CD14-positive monocyte (primary cell): ENCODE data around the gene BBOF1. TPM values are rescaled to one million over a fixed set of nuclear protein-coding genes. Genes with fewer than 3 reads are reported as not detected.
A peak's percentile ranks its signal among the peaks of the same experiment; 100 is the strongest.
"Not testable (repeated sequence)": the region's sequence is repeated elsewhere in the genome, so short reads cannot be mapped to it uniquely, and the experiment has no call there.

Experiments used
- DNase-seq, 3 donors: peaks; one replicate each; pipeline ENCODE4 v3.0.0-alpha.2; 2011 to 2022
- H2AFZ ChIP-seq: 2 replicates; pipeline ENCODE4 v1.6.0; 2012; ENCODE audit warnings: mild to moderate bottlenecking, low read depth, low read length, inconsistent platforms; ENCODE audit not compliant: insufficient read depth, poor library complexity, severe bottlenecking
- H3K27ac ChIP-seq, 2 donors: 1 replicate in 1 of 2; 2 replicates in 1 of 2; pipeline ENCODE4 v1.5.1; 2012 to 2013; ENCODE audit warnings: low read length in 2 of 2, control low read depth in 1 of 2, inconsistent platforms in 1 of 2, low read depth in 1 of 2, mild to moderate bottlenecking in 1 of 2
- H3K27me3 ChIP-seq, 2 donors: one replicate each; pipeline versions ENCODE4 v1.6.0 to v1.6.1; 2011 to 2013; ENCODE audit warnings: low read length in 2 of 2; ENCODE audit not compliant: control insufficient read depth in 2 of 2, insufficient read depth in 2 of 2
- H3K36me3 ChIP-seq, 2 donors: replicated peaks in 1 of 2; 1 replicate in 1 of 2; 2 replicates in 1 of 2; pipeline versions ENCODE4 v1.5.1 to v1.6.1; 2012 to 2013; ENCODE audit warnings: low read length in 2 of 2, control low read depth in 1 of 2, inconsistent platforms in 1 of 2, mild to moderate bottlenecking in 1 of 2; ENCODE audit not compliant: insufficient read depth in 2 of 2, control insufficient read depth in 1 of 2
- H3K4me1 ChIP-seq, 2 donors: 1 replicate in 1 of 2; 2 replicates in 1 of 2; pipeline versions ENCODE4 v1.5.1 to v1.6.1; 2012 to 2013; ENCODE audit warnings: low read length in 2 of 2, control low read depth in 1 of 2, inconsistent platforms in 1 of 2, mild to moderate bottlenecking in 1 of 2, moderate library complexity in 1 of 2; ENCODE audit not compliant: insufficient read depth in 2 of 2, control insufficient read depth in 1 of 2
- H3K4me2 ChIP-seq: replicated peaks from 2 replicates; pipeline ENCODE3; 2012; ENCODE audit warnings: low read length, moderate library complexity, mild to moderate bottlenecking; ENCODE audit not compliant: poor library complexity, severe bottlenecking; ENCODE audit errors: extremely low read depth
- H3K4me3 ChIP-seq, 3 experiments: fragments of 200-600 bp in 1 of 3; sonication (generic) in 1 of 3; replicated peaks in 1 of 3; 1 replicate in 2 of 3; 2 replicates in 1 of 3; pipeline ENCODE4 v1.5.1; 2011 to 2013; ENCODE audit warnings: low read length in 3 of 3, mild to moderate bottlenecking in 3 of 3, control low read depth in 2 of 3, low read depth in 2 of 3, inconsistent platforms in 1 of 3, moderate library complexity in 1 of 3
- H3K79me2 ChIP-seq: 2 replicates; pipeline ENCODE4 v1.6.0; 2012; ENCODE audit warnings: mild to moderate bottlenecking, control low read depth, inconsistent platforms, low read length, moderate library complexity; ENCODE audit not compliant: insufficient read depth
- H3K9ac ChIP-seq: 2 replicates; pipeline ENCODE4 v1.6.0; 2017; ENCODE audit warnings: low read length, mild to moderate bottlenecking; ENCODE audit not compliant: insufficient read depth, poor library complexity, severe bottlenecking
- H3K9me3 ChIP-seq, 2 donors: replicated peaks in 1 of 2; 1 replicate in 1 of 2; 2 replicates in 1 of 2; pipeline versions ENCODE4 v1.5.1 to v1.6.1; 2012 to 2013; ENCODE audit warnings: low read length in 2 of 2, control low read depth in 1 of 2; ENCODE audit not compliant: control insufficient read depth in 1 of 2, insufficient read depth in 1 of 2
- H4K20me1 ChIP-seq: 2 replicates; pipeline ENCODE4 v1.6.0; 2012; ENCODE audit warnings: mild to moderate bottlenecking, low read length, control low read depth, moderate library complexity; ENCODE audit not compliant: insufficient read depth
- H3K27ac Mint-ChIP-seq, 7 donors: one replicate each; pipeline ENCODE4 v1.8.0; 2020; ENCODE audit warnings: mild to moderate bottlenecking in 7 of 7, mixed read lengths in 7 of 7, moderate library complexity in 6 of 7, inconsistent platforms in 2 of 7
- H3K27me3 Mint-ChIP-seq, 3 donors: one replicate each; pipeline ENCODE4 v1.8.0; 2021 to 2022; ENCODE audit warnings: low read depth in 3 of 3, mild to moderate bottlenecking in 3 of 3, mixed read lengths in 3 of 3, moderate library complexity in 3 of 3, inconsistent platforms in 1 of 3
- H3K36me3 Mint-ChIP-seq, 2 donors: one replicate each; pipeline ENCODE4 v1.8.0; 2020; ENCODE audit warnings: mixed read lengths in 2 of 2, inconsistent platforms in 1 of 2, mild to moderate bottlenecking in 1 of 2
- H3K4me1 Mint-ChIP-seq: one replicate; pipeline ENCODE4 v1.8.0; 2020; ENCODE audit warnings: mild to moderate bottlenecking, mixed read lengths
- H3K4me3 Mint-ChIP-seq, 2 donors: one replicate each; pipeline ENCODE4 v1.8.0; 2020; ENCODE audit warnings: mild to moderate bottlenecking in 2 of 2, mixed read lengths in 2 of 2, moderate library complexity in 1 of 2
- H3K9me3 Mint-ChIP-seq, 7 donors: one replicate each; pipeline ENCODE4 v1.8.0; 2020 to 2022; ENCODE audit warnings: mixed read lengths in 7 of 7, mild to moderate bottlenecking in 6 of 7, moderate library complexity in 6 of 7, inconsistent platforms in 2 of 7
- WGBS: methylation state at CpG from one replicate; pipeline ENCODE4 v1.1.5; 2013; ENCODE audit warnings: missing lambda C conversion rate; ENCODE audit not compliant: insufficient coverage; 5-methylcytosine and 5-hydroxymethylcytosine counted together
- intact Hi-C, 2 donors: fragments of 100-400 bp; cut with micrococcal nuclease; formaldehyde crosslinking; loops; one replicate each; pipeline versions ENCODE4 v1.15.0 to v1.15.1; 2023
- polyA plus RNA-seq, 3 donors: library from polyadenylated mRNA; depleted of rRNA in 1 of 3; unstranded in 2 of 3; stranded (reverse) in 1 of 3; fragments of 300-500 nt in 2 of 3; fragments of >200 nt in 1 of 3; fragmentation: Illumina TruSeq in 2 of 3; gene quantifications; 1 replicate in 2 of 3; 2 replicates in 1 of 3; pipeline ENCODE4 v1.2.3, GENCODE V29; 2012 to 2021
- TF ChIP-seq, protein P1 (sequence below): fragments of 200-600 bp; IDR thresholded peaks from one replicate; pipeline ENCODE4 v1.8.0; 2022; ENCODE audit warnings: antibody characterized with exemption, mild to moderate bottlenecking

The BBOF1 gene
- polyA plus RNA-seq, 3 donors = 0.01 to 0.94 TPM; not detected in 1

DNA sequence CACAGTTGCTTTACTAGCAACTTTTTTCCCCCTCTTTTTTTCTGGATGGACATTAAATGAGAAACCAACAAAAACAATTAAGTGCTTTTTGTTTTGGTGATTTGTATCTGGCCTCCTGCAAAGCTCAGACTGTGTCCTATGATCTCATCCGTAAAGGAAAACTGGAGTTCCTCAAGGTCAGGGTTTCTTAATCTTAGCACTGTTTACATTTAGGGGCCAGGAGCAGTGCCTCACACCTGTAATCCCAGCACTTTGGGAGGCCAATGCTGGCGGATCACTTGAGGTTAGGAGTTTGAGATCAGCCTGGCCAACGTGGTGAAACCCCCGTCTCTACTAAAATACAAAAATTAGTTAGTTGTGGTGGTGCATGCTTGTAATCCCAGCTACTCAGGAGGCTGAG lies 28.1 kb upstream of the BBOF1 start:
- peaks cover 0 to 1% (median 0%) of the 10 kb centered on the region in 7 donors for H3K9me3 Mint-ChIP-seq
- no peak for DNase-seq
- Histone ChIP-seq H3K9me3 (no peaks in the 10 kb centered on the region), H3K27ac (no peak overlapping the region), H3K36me3 (peaks cover 14 to 24% of the 10 kb centered on the region in 2 donors), H3K4me2 (no peak overlapping the region), H3K27me3 (no peaks in the 10 kb centered on the region), H2AFZ (no peak overlapping the region), H3K79me2 (no peaks in the 10 kb centered on the region), H3K4me1 (no peaks in the 10 kb centered on the region), H4K20me1 (no peaks in the 10 kb centered on the region), H3K9ac (no peak overlapping the region), H3K4me3 (no peak overlapping the region)
- peaks cover 0 to 1% (median 1%) of the 10 kb centered on the region in 3 donors for H3K27me3 Mint-ChIP-seq
- peaks cover 19 to 22% of the 10 kb centered on the region in 2 donors for H3K36me3 Mint-ChIP-seq
- H3K27ac Mint-ChIP-seq = peak overlapping the region in 1 of 7 donors; percentile 48
- TF ChIP-seq, protein P1, sequence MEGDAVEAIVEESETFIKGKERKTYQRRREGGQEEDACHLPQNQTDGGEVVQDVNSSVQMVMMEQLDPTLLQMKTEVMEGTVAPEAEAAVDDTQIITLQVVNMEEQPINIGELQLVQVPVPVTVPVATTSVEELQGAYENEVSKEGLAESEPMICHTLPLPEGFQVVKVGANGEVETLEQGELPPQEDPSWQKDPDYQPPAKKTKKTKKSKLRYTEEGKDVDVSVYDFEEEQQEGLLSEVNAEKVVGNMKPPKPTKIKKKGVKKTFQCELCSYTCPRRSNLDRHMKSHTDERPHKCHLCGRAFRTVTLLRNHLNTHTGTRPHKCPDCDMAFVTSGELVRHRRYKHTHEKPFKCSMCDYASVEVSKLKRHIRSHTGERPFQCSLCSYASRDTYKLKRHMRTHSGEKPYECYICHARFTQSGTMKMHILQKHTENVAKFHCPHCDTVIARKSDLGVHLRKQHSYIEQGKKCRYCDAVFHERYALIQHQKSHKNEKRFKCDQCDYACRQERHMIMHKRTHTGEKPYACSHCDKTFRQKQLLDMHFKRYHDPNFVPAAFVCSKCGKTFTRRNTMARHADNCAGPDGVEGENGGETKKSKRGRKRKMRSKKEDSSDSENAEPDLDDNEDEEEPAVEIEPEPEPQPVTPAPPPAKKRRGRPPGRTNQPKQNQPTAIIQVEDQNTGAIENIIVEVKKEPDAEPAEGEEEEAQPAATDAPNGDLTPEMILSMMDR = no peak
- H3K4me3 Mint-ChIP-seq = no peak overlapping the region
- 80% methylated on average over 1 of the region's 4 CpGs for WGBS
- H3K4me1 Mint-ChIP-seq = no peaks in the 10 kb centered on the region
- intact Hi-C loops = no loop called here

DNA sequence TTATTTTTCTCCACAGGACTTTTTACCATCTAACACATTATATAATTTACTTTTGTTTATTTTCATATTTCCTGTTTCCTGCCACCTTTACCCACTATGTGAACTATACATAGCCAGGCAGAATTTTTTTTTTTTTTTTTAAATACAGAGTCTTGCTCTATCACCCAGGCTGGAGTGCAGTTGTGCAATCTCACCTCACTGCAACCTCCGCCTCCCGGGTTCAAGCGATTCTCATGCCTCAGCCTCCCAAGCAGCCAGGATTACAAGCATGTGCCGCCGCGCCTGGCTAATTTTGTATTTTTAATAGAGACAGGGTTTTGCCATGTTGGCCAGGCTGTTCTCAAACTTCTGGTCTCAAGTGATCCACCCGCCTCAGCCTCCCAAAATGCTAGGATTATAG lies 24.2 kb upstream of the BBOF1 start:
- H3K4me1 Mint-ChIP-seq, H3K27ac ChIP-seq, H3K9ac ChIP-seq, H3K27ac Mint-ChIP-seq, intact Hi-C loops, H3K4me3 ChIP-seq, H3K27me3 ChIP-seq, H3K9me3 Mint-ChIP-seq, DNase-seq, H3K4me2 ChIP-seq, H3K4me1 ChIP-seq, H3K9me3 ChIP-seq, H3K79me2 ChIP-seq, H2AFZ ChIP-seq, H3K27me3 Mint-ChIP-seq, H4K20me1 ChIP-seq, H3K4me3 Mint-ChIP-seq: not testable (repeated sequence)
- 97% methylated on average over 5 of the region's 7 CpGs for WGBS
- H3K36me3 Mint-ChIP-seq = peaks cover 13 to 15% of the 10 kb centered on the region in 2 donors
- peaks cover 0 to 18% of the 10 kb centered on the region in 2 donors for H3K36me3 ChIP-seq
